HUES6 (cell line): ENCODE measurements around the gene TMEM82.

Experiments
- H3K27ac ChIP-seq: 2 replicates; pipeline ENCODE4 v1.7.0; 2013; ENCODE audit warnings: low read depth, mild to moderate bottlenecking, low read length, inconsistent platforms
- H3K27me3 ChIP-seq: 2 replicates; pipeline ENCODE4 v1.6.1; 2013; ENCODE audit warnings: low read length; ENCODE audit not compliant: control insufficient read depth, insufficient read depth
- H3K36me3 ChIP-seq: 2 replicates; pipeline ENCODE4 v1.6.1; 2013; ENCODE audit warnings: low read length; ENCODE audit not compliant: control insufficient read depth, insufficient read depth
- H3K4me1 ChIP-seq: 2 replicates; pipeline ENCODE4 v1.6.1; 2013; ENCODE audit warnings: low read length; ENCODE audit not compliant: control insufficient read depth, insufficient read depth
- H3K4me3 ChIP-seq: 2 replicates; pipeline ENCODE4 v1.5.1; 2013; ENCODE audit warnings: low read depth, low read length
- H3K9ac ChIP-seq: one replicate; pipeline ENCODE4 v1.6.1; 2013; ENCODE audit warnings: mild to moderate bottlenecking, low read length
- H3K9me3 ChIP-seq: 2 replicates; pipeline ENCODE4 v1.6.1; 2013; ENCODE audit warnings: low read depth, low read length; ENCODE audit not compliant: control insufficient read depth, insufficient read depth

TMEM82 gene

GRCh38 chr1:15770313-15770962 is 28.1 kb downstream of the TMEM82 start:
- H3K36me3 ChIP-seq, result peaks cover 85% of the 10 kb centered on the region
- no peak overlapping the region for H3K9ac ChIP-seq
- no peak overlapping the region for H3K4me3 ChIP-seq

DNA sequence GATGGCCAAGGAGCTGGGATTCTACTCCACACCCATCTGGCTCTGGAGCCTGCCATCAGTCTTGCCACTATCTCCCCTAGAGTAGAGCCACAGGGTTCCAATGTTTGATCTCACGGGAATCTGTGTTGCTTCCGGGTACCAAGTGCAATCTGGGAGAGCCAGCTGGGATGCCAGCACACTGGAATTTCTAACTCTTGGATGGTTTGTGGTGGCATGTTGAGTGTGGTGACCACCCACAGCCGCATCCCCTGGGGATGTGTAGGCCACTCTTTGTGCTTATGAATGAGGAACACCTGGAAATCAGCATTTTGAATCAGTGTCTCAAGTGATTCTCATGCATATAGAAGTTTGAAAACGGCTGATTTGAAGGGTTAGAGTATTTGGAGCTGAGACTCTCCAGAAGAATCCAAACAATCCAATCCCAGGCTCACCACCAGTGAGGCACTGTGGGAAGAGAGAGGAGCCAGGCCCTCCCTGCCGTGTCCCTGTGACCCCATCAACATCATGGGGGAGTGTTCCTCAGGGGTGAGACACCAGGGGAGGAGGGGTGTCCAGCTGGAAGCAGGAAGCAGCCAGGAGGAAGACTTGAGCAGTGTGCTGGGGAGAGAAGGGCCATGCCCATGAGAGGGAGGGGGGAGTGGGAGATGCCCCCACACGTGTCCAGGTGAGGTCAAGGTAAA is 29.7 kb downstream of the TMEM82 start:
- no peak overlapping the region for H3K27ac ChIP-seq
- H3K4me3 ChIP-seq, result no peak overlapping the region
- no peak overlapping the region for H3K9ac ChIP-seq
- no peaks in the 10 kb centered on the region for H3K4me1 ChIP-seq
- no peaks in the 10 kb centered on the region for H3K27me3 ChIP-seq
- peaks cover 84% of the 10 kb centered on the region for H3K36me3 ChIP-seq
- no peaks in the 10 kb centered on the region for H3K9me3 ChIP-seq

More at GRCh38 chr1:15770313-15770962, 28.1 kb downstream of the TMEM82 start:
- H3K27ac ChIP-seq, result no peak overlapping the region
- no peaks in the 10 kb centered on the region for H3K27me3 ChIP-seq
- no peaks in the 10 kb centered on the region for H3K4me1 ChIP-seq
- H3K9me3 ChIP-seq, result no peaks in the 10 kb centered on the region

DNA sequence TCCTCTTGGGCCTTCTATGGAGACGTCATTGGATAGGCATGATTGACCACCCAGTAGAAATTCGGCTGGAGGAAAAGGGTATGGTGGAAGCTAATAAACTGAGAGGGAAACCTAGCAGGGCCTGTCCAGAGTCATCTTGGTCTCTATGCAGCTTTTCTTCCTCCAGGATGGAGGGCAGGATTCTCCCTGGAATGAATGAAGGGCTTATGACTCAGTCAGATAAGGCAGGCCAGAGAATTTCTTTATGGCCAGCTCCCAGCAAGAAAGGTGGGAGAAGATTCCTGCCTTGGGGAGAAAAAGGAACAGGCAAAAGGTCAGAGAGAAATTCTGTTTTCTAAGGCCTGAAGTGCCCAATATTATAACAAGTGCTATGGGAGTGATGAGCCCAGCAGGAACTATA is 33.4 kb downstream of the TMEM82 start:
- Histone ChIP-seq H3K27me3 (no peaks in the 10 kb centered on the region), H3K9ac (no peak overlapping the region), H3K27ac (no peak overlapping the region), H3K36me3 (peaks cover 86% of the 10 kb centered on the region), H3K4me3 (no peak overlapping the region), H3K9me3 (no peaks in the 10 kb centered on the region), H3K4me1 (no peaks in the 10 kb centered on the region)

GRCh38 chr1:15777909-15778707 is 35.8 kb downstream of the TMEM82 start:
- H3K36me3 ChIP-seq, result peaks cover 84% of the 10 kb centered on the region
- no peaks in the 10 kb centered on the region for H3K4me1 ChIP-seq
- H3K9me3 ChIP-seq, result no peaks in the 10 kb centered on the region
- H3K4me3 ChIP-seq, result no peak overlapping the region
- no peaks in the 10 kb centered on the region for H3K27me3 ChIP-seq
- no peak overlapping the region for H3K27ac ChIP-seq
- H3K9ac ChIP-seq, result no peak overlapping the region

DNA sequence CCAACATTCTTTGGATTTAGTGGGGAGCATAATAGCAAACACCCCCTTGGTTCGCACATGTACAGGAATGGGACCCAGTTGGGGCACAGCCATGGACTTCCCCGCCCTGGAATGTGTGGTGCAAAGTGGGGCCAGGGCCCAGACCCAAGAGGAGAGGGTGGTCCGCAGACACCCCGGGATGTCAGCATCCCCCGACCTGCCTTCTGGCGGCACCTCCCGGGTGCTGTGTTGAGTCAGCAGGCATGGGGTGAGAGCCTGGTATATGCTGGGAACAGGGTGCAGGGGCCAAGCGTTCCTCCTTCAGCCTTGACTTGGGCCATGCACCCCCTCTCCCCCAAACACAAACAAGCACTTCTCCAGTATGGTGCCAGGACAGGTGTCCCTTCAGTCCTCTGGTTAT is 43.4 kb downstream of the TMEM82 start:
- Histone ChIP-seq H3K27ac (no peak overlapping the region), H3K36me3 (peaks cover 44% of the 10 kb centered on the region), H3K4me1 (no peaks in the 10 kb centered on the region; the same call in 1 of the 2 replicates), H3K27me3 (no peaks in the 10 kb centered on the region), H3K9ac (no peak overlapping the region), H3K9me3 (no peaks in the 10 kb centered on the region), H3K4me3 (no peak overlapping the region)

DNA sequence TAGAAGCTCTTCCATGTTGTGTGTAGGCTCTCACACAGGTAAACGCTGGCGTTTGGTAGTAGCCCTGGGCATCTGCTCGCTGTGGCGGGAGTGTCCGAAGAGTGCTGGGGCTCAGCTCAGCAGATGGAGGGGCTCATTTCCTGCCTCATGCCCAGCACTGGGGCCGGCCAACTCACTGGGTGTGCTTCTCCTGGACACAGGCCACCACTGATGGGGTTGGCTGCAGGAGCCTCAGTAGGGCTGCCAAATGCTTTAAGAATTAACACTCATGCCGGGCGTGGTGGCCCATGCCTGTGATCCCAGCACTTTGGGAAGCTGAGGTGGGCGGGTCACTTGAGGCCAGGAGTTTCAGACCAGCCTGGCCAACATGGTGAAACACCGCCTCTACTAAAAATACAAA is 44.3 kb downstream of the TMEM82 start:
- H3K27ac ChIP-seq, result no peak overlapping the region
- H3K4me3 ChIP-seq, result no peak overlapping the region
- H3K9me3 ChIP-seq, result no peaks in the 10 kb centered on the region
- no peaks in the 10 kb centered on the region for H3K27me3 ChIP-seq
- H3K9ac ChIP-seq, result no peak overlapping the region
- H3K36me3 ChIP-seq, result peaks cover 36% of the 10 kb centered on the region
- H3K4me1 ChIP-seq, result no peaks in the 10 kb centered on the region; the same call in 1 of the 2 replicates

- Histone ChIP-seq H3K4me1 (peaks cover 1% of the 10 kb centered on the region; the same call in 1 of the 2 replicates), H3K4me3 (no peak overlapping the region), H3K9ac (no peak overlapping the region), H3K36me3 (peaks cover 21% of the 10 kb centered on the region), H3K9me3 (no peaks in the 10 kb centered on the region), H3K27me3 (no peaks in the 10 kb centered on the region), H3K27ac (no peak overlapping the region)
These were observed 46.5 kb downstream of the TMEM82 start for GRCh38 chr1:15788624-15789301.

- peaks cover 32% of the 10 kb centered on the region for H3K4me1 ChIP-seq
These were observed 53.8 kb downstream of the TMEM82 start for GRCh38 chr1:15796086-15796462.

More at GRCh38 chr1:15796086-15796462, 53.8 kb downstream of the TMEM82 start:
- no peak overlapping the region for H3K27ac ChIP-seq
- H3K36me3 ChIP-seq, result no peaks in the 10 kb centered on the region
- H3K27me3 ChIP-seq, result no peaks in the 10 kb centered on the region
- no peaks in the 10 kb centered on the region for H3K9me3 ChIP-seq
- no peak overlapping the region for H3K9ac ChIP-seq
- H3K4me3 ChIP-seq, result no peak overlapping the region
